SKM-1 treated with dmso at 0.1 percent for 144 hours (cell line): ENCODE measurements around the gene BTN3A1.
A peak's percentile ranks its signal among the peaks of the same experiment; 100 is the strongest.
"Not testable (repeated sequence)": the region's sequence is repeated elsewhere in the genome, so short reads cannot be mapped to it uniquely, and the experiment has no call there.

Source experiments
- DNase-seq: peaks from one replicate; lab custom pipeline; 2025; ENCODE audit not compliant: unreplicated experiment; lab: John Stamatoyannopoulos, UW

Gene BTN3A1

GRCh38 chr6:26401987-26402658, at the start of gene BTN3A1:
BTN3A1 (plus strand) TSS chr6:26402275; CDS start chr6:26405564, 3,289 bp downstream.
- DNase-seq: peak; percentile 78

DNA sequence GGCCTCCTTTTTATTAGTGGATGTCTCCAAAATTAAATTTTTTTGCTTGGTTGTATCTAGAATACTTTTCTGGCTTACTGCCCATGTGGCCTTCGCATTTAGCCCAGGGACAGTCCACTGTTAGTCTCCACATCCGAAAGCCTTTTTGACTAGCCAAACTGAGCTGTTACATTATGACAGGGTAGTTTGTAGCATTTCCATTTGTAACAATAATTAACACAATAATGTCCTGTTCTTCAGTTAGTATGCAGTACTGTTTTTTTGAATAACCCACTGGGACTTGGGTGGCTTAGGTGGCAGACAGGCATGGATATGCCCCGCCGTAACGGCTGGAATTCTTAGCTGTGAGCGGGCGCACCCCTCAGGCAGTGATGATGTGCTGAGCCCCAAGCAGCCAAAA, 49.8 kb upstream of the BTN3A1 start:
- DNase-seq: no peak

GRCh38 chr6:26354162-26354561, 47.9 kb upstream of the BTN3A1 start:
- no peak for DNase-seq

DNA sequence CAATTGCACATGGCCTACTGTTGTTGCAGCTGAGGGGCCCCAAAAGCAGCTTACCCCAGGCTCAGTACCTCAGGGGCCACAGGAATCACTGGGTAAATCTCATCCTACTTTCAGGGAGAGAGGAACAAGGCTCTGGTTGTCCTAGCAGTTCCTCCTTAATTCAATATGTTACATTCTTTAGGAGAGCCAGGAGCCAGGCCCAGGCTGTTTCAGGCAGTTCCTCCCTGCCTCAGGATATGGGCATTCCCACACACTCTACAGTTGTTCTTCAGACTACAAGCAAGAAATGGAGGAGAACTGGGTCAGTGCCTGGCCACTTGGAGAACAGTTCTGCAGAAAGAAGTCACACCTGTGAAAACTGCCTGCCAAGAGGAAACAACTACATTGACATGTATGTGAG, 46.7 kb upstream of the BTN3A1 start:
- no peak for DNase-seq

- DNase-seq: not testable (repeated sequence)
Measured at GRCh38 chr6:26357543-26357942, 44.5 kb upstream of the BTN3A1 start.

- DNase-seq: no peak
Measured at GRCh38 chr6:26358511-26358981, 43.5 kb upstream of the BTN3A1 start.

GRCh38 chr6:26359765-26360164, 42.3 kb upstream of the BTN3A1 start:
- no peak for DNase-seq

DNA sequence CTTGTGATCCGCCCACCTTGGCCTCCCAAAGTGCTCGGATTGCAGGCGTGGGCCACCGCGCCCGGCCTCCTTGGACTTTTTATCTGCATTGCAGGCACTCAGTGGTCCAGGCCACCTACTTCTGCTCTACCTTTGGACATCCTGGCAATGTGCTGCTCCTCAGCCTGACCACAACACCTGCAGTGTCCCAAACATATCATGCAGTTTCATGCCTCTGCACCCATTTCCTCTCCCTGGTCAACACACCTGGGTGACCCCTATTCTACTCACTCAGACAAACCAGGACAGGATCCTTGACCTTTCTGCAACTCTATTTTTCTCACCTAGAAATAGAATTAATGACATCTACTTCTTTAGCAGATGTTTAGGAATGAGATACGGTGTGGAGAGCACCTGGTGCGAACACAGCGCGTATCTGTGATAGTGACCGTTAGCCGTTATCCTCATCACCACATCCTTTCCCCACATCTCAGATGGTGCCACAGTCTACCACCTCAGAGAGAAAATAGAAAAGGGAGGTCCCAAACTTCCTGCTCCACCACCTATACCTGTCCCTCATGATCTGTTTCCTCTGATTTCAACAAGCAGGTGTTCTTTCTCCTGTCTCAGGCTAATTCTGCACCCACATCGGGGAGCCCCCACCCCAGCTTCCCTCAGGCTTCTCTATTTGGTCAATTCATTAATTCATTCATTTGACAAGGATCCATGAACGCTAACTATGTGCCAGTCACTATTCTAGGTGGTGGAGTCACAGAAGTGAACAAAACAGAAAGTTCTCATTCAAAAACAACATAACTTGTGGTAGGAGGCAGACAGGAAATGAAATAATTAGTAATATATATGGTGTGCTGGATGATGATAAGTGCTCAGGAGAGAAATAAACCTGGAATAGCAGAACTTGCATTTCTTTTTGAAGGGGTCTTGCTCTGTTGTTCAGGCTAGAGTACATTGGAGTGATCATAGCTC, 41.3 kb upstream of the BTN3A1 start:
- no peak for DNase-seq

GRCh38 chr6:26361544-26361943, 40.5 kb upstream of the BTN3A1 start:
- no peak for DNase-seq

GRCh38 chr6:26362093-26362835, 39.8 kb upstream of the BTN3A1 start:
- no peak for DNase-seq

DNA sequence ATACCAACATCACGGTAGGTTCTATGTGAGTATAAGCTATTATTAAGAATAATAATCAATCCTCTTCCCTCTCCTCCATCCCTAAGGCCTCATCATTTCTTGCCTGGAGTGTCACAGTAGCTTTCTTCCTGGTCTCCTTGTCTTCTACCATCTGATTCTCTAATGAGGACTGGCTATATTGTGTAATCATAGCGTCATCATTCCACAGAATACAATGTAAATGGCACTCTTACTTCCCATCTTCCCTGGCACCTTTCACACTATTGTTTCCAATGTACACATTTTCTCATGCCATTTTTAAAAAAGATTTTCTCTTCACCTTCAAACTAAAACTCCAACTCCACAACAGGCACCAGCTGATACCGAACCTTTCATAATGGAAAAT, 39.2 kb upstream of the BTN3A1 start:
- no peak for DNase-seq

- no peak for DNase-seq
Measured at GRCh38 chr6:26363882-26364701, 38.0 kb upstream of the BTN3A1 start.

DNA sequence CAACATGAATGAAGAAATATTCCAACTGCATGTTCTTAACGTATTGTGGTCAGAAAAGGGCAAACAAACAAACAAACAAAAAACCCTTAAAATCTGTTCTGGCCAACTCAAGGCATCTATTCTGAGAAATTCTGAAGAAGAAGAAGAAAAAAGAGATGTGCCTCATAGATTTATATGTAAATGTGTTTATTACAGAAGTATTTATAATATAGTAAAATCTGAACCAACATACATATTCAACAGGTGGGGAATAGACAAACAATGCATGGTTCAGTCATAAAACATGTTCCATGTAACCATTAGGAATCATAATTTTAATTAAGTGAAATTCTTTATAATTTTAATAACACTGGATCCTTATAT, 36.5 kb upstream of the BTN3A1 start:
- DNase-seq: no peak

GRCh38 chr6:26366504-26366903, 35.6 kb upstream of the BTN3A1 start:
- no peak for DNase-seq

DNA sequence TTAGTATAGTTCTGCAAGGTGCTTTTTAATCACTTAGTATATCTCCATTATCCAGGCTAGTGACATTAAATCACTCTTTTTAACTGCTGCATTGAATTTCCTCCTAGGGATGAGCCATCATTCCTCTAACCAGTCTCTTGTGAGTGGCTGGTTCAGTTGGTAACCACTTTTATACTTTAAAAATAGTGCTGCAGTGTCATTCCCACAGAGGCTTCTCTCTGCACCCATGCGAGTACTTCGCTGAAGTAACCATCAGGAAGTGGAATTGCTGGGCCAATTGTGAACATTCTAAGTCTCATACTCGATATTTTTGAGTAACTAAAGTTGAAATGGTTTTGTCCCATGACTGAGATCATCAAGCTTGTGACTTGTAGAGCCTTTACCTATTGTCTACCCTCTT, 35.0 kb upstream of the BTN3A1 start:
- no peak for DNase-seq

DNA sequence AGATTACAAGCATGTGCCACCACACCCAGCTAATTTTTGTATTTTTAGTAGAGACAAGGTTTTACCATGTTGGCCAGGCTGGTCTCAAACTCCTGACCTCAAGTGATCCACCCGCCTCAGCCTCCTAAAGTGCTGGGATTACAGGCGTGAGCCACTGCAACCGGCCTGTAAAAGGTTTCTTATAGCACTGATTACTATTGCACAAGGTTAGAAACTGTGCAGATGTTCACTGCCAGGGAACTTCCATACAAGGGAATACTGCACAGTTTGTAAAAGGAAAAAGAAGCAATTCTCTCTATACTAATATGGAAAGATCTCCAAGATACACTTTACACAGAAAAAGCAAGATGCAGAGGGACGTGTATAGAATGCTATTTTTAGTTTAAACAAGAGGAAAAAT, 30.3 kb upstream of the BTN3A1 start:
- DNase-seq: not testable (repeated sequence)

GRCh38 chr6:26372308-26373144, 29.5 kb upstream of the BTN3A1 start:
- no peak for DNase-seq

GRCh38 chr6:26375270-26375669, 26.8 kb upstream of the BTN3A1 start:
- DNase-seq: no peak

GRCh38 chr6:26377719-26378118, 24.4 kb upstream of the BTN3A1 start:
- DNase-seq: no peak

DNA sequence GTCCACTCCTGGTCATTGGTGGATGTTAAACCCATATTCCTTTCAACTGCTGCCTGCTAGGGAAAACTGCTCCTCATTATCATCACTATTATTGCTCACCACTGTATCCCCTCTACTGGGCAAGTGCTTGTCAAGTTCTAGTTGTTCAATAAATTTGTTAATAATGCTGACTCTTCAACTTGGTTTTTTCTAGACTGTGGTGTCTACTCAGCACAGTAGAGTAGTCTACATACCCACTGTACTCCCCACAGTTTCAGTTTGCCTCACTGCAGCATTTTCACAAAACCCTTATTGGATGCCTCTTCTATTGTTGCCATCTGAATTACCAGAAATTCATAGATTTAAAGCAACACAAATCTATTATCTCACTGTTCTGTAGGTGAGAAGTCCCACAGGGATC, 23.9 kb upstream of the BTN3A1 start:
- not testable (repeated sequence) for DNase-seq
